HS-27A (cell line): ENCODE measurements around the gene ATP2B2.
A peak's percentile ranks its signal among the peaks of the same experiment; 100 is the strongest.
"Not testable (repeated sequence)": the region's sequence is repeated elsewhere in the genome, so short reads cannot be mapped to it uniquely, and the experiment has no call there.

Experiments used
- DNase-seq: peaks from one replicate; pipeline ENCODE4 v3.0.0-alpha.2; 2012; ENCODE audit warnings: low read depth, missing footprints

ATP2B2 gene

DNA sequence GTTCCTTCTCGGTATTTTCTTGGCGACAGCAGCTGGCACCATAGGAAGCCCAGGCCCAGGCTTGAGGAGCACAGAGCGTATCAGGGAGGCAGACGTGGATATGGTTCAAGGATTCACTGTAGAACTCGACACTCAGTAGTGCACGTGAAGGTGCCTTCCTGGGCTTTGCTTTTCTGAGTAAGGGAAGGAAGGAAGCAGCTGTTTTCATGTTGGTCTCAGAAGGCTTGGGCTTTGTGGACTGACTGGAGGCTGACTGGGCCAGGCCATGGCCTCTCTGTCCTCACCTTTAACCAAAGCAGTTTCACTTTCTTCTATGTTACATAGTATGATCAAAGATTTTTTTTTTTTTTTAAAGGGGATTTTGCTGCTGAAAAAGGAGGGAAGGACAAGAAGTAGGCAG lies 205.7 kb downstream of the ATP2B2 start:
- DNase-seq: no peak

DNA sequence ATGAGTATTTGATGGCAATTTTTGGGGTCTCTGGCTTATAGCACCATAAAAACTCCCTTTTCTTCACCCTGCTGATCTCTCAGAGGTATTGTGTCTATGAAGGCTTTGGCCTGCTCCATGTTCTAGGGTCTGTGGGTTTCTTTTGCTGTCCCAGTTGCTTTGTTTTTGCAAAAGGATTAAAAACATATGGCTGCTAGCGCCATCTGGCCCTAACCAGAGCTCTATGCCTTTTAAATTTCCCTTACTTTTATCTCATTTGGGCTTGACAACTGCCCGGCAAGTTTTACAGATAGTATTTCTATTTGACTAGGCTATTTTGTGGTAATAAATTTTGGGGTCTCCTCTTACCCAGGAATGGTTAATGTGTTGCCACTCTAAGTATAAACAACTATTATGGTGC lies 206.2 kb downstream of the ATP2B2 start:
- no peak for DNase-seq

DNA sequence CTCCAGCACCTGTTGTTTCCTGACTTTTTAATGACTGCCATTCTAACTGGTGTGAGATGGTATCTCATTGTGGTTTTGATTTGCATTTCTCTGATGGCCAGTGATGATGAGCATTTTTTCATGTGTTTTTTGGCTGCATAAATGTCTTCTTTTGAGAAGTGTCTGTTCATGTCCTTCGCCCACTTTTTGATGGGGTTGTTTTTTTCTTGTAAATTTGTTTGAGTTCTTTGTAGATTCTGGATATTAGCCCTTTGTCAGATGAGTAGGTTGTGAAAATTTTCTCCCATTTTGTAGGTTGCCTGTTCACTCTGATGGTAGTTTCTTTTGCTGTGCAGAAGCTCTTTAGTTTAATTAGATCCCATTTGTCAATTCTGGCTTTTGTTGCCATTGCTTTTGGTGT lies 207.3 kb downstream of the ATP2B2 start:
- DNase-seq: not testable (repeated sequence)

DNA sequence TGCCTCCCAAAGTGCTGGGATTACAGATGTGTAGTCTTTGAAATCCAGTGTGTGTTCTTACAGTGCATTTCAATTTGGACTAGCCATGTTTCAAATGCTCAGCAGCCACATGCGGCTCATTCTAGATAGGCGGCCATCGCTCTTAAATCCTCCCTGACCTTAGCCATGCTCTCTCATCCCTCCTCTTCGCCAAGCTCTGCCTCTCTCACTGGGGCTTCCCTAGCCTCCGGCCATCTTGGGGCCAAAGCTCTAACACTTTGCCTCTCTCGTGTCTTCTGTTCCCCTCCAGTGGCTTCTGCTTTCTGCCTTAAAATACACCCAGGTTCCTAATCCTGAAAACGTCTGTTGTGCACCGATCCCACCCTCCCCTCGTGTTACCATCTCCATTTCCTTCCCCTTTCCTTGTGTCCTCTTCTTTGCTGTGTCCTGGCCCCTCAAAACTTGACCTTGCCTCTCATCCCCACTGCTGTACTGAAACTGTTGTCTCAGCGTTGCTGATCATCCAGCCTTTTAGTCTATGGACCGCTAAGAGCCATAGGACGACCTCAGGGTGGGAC lies 211.3 kb downstream of the ATP2B2 start:
- no peak for DNase-seq

DNA sequence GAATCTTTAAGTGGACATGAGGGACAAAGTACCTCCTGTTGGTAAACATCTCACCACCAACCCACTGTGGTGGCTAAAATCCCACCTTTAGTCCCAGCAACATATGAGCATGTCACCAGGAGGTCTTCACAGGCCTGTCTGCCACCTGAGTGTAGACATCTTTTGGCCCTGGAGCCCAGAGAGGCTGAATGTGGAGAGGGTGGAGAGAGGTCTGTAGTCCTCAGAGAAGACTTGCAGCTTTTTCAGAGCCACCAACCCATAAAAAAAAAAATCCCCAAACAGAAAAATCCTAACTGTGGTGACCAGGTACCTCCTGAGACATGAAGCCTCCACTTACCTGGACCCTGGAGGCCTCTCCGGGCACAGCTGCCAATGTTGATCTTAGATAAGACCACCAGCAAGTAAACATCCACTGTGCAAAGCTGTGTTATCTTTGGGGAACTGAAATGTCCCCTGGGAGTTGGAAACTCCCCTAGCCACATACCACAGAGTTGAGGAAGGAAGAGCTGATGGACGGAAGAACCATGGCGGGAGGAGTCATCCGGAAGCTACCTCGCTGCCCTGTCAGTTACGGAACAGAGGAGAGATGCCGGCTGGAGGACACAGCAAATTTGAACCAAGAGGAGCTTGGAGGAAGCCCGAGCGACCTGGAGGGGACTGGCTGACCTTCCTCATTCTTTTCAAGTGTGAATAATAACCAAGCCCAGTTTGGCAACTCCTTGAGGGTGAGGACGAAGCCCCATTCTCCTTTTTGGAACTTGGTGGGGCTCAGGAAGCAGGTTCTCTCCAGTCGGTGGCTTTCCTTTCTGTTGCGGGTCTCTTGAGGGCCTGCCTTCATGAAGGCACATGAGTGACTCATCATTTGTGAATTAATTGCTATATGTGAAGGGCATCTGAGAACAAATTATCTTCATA lies 212.6 kb downstream of the ATP2B2 start, which contains the start of gene GHRL:
GHRL (minus strand) TSS at position 443 of the 915 bp plus-strand sequence. CDS start 2,767 bp downstream, outside the sequence.
- no peak for DNase-seq

DNA sequence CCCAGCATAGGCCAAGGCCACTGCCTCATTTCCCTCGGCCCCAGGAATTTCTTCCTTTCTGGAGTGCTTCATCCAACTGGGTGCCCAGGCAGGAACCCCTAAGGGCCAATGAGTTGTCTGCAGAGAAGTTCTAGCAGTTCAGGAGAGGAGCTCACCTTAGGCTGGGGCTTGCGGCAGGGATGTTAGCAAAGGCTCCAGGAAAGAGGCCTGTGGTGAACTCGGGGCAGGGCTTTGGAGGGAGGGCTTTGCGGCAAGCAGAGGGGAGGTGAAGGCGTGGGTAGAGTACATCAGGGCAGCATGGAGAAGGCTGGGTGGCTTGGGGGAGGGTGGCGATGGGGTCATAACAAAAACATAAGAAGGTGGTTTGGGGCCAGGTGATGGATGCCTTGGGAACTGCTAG lies 213.7 kb downstream of the ATP2B2 start:
- DNase-seq: no peak

DNA sequence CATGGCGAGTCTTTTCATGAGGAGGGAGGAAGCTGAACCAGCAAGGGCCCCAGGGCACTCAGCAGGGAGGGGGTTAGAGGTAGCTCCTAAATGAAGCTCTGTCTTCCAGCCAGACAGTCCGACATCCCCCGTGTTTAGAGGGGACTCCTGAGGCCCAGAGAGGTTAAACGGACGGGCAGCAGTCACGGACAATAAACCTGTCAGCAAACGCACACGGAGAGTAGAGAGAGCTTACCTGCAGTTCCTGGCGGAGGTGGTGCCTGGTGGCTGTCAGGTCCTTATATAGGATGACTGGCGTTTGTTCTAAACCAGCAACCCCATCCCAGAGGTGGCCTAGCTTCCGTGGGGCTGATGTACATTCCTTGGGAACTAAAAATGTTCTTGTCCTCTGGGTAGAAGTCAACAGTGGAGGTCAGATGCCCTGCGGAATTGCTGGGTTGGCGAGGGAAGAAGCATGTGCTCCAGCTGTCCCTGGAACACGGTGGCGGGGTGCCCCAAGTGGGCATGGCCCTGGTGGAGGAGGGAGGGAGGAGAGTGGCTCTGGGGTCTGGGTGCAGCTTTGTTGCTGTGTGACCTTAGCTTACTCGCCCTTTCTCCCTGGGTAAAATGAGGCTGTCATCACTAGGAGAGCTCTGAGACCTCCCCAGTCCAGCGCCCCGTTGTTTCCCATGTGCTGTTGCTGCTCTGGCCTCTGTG lies 214.8 kb downstream of the ATP2B2 start:
- no peak for DNase-seq

DNA sequence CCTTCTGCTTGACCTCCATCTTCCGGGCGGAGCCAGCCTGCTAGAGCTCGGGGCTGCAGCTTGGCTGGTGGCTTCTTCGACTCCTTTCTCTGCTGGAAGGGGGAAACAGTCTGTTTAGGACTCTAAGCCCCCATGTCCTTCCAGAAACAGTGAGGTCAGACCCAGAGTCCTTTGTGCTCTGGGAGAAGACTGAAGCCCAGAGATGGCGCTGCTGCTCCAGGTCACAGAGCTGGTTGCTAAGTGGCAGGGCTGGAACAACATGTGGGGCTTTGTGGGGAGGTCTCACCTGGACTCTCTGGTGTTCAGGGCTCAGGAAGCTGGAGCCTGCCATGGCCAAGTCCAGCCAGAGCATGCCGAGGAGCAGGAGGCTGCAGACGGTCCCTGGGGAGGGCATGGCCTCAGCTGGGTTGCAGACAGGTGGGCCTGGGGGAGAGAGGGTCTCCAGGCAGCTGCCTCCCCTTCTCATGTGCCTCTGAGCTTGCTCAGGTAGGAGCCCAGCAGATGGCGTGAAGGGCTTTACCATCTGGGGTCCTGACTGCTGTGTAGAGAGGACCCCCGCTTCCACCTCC lies 215.5 kb downstream of the ATP2B2 start:
- no peak for DNase-seq

DNA sequence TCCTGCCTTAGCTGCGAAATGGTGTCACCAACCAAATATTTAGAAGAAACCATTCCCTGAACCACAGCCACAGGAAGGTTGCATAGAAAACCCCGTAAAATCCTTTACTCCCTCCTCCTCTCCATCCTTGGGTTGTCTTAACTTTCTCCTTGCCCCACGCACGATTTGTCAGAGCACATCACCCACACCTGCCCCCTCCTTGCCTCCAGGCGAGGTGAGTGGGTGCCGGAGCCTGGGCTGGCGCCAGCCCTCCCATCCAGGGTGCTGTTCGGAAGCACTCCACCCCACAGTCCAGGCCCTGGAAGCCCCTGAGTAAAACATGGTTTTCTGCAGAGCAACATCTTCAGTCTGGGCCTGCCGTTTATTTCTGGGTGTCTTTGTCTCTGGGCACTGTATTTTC lies 216.3 kb downstream of the ATP2B2 start:
- DNase-seq: no peak

DNA sequence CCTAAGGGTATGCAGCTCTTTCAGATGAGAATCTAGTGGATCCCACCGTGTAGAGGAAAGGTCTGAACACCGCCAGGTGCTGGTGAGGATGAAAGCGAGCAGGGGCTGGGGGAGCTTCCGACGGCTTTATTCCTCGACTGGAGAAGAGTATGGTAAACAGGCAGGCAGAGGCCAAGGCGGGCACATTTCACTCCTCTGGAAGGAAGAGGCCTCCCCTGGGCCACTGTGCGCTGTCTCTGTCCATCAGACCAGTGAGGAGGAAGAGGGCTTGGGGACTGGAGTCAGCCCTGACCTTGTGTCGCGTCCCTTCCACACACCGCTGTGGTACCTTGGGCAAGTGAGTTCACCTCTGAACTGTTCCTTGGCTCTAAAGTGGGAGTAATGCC lies 216.8 kb downstream of the ATP2B2 start:
- no peak for DNase-seq

DNA sequence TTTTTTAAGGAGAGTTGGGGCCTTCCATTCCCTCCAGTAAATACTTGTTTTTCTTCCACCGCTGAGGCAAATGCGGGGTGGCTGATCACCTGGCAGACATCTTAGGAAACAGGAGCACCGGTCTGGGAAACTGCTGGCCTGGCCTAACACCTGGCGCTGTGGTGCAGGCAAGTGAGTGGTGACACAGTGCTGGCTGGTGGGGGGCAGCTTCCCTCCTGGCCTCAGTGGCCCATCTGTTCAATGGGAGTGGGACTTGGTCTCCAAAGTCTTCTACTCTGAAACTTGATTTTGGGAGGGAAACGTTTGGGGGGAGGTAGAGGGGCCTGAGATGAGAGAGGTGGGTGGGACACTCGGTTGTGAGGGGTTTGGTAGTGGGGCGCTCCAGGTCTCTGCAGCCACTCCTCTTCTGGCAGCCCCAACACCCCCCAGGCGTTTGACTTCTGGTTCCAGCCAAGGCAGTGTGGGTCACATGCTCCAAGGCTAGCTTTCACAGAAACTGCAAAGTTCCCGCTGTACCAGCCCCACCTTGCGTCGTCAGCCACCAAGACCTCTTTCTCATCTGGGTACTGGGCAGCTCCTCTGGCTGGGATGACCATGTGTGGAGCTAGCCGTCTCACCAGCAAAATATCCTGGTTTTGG lies 217.3 kb downstream of the ATP2B2 start:
- no peak for DNase-seq

DNA sequence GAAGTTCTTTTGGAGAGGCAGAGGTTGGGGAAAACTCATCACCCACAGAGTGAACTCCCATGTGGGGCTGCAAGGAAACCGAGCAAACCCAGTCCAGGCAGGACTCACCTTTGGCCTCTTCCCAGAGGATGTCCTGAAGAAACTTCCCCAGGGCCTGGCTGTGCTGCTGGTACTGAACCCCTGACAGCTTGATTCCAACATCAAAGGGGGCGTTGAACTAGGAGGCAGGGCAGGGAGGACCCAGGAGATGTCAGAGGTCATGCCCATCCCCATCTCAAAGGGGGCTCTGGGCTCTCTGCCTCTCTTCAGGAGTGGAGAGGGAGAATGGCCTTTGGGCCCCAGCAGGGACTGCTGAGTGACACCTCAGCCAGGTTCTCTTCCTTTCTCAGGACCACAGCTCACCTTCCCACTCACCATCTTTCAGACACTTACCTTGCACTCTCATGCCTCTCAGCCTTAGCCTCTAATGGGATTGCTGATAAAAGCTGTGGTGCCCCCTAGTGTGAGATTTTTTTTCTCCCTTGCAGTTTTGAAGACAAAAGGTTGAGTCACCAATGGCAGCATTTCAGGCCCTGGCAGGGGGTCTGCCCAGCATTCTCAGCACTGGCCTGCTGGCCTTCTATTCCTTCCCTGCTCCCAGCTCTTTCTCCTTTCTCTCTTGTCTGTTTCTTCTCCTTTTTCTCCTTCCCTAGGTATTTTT lies 218.6 kb downstream of the ATP2B2 start:
- DNase-seq: peak; percentile 24

DNA sequence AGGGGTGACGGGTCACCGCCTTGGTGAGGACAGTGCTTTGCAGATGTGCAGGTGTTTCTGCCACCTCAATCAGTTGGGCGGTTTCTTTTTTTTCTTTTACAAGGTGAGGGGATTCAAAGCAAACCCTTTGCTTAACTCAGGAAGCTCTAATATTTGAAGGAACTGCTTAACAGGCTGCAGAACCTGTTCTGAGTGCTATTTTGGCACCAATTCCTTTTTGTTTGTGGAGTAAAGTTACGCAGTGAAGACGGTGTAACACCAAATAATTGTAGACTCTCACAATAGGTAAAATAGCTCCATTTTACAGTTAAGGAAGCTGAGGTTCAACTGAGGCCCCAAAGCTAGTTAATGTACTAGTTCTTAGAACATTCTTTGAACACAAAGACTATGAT lies 219.3 kb downstream of the ATP2B2 start:
- no peak for DNase-seq

DNA sequence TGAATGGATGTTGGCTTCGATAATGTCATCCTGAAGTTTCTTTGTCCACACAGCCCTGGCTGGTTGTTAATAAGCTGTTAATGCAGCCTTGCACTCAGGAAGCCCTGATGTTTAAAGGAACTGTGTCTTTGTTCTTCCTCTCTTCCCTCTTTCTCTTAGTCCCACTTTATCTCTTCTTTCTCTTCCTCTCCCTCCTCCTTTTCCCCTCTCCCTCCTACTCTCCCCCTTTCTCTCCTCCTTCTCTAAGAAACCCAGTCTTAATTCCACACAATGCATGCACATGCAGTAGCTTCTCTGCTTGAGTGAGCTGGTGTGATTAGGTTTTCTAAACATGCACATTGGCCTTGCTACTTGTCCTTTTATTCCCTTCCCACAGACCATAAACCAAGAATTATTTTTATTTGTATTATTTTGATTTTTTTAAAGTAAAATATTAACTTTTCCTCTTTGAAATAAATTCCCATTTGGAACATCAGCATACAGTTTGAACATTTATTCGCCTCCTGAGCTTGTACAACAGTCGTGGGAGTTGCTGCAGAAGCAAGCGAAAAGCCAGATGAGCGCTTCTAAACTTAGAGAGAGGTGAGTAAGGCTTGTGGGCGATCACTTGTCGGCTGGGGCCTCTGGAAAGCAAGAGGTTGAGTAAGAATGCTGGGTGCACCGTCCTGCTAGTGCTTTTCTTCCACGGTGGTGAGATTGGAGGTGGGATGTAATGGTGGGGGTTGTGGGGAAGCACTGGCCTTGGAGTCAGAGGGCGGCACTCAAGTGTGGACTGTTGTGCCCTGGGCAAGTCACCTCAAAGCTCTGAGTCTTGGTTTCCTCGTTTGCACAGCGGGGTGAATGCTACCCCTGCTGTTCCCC lies 219.9 kb downstream of the ATP2B2 start:
- DNase-seq: no peak

DNA sequence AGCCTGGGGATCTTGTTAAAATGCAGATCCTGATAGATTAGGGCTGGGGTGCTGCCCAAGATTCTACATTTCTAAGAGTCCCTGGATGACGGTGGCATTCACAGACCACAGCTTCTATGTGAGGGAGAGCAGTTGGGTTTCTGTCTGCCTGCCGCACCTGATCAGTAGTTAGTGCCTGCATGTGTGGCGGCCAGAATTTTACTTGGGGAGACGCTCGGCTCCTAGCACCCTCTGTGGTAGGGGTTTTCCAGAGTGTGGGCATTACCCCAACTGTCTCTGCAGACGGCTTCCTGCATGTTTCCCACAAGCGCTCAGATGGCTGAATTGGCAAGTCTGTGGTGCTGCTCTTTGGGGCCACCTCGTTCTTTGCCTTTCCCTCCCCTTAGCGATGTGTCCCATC lies 220.9 kb downstream of the ATP2B2 start:
- no peak for DNase-seq

DNA sequence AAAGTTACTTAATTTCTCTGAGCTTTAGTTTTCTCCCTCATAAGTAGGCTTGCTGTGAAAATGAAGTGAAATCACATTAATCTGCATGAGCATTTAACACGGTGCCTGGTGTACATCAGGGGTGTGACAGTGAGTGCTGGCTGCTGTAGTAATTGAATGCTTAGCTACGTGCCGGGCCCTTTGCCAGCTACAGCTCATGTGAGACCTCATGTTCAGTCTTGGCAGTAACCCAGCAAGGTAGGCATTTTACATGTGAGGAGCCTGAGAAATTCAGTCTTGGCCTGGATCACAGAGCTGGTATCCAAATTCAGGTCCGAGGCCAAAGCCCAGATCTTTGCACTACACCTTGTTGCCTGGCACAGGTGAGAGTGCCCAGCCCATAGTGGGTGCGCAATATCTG lies 221.7 kb downstream of the ATP2B2 start:
- DNase-seq: no peak

DNA sequence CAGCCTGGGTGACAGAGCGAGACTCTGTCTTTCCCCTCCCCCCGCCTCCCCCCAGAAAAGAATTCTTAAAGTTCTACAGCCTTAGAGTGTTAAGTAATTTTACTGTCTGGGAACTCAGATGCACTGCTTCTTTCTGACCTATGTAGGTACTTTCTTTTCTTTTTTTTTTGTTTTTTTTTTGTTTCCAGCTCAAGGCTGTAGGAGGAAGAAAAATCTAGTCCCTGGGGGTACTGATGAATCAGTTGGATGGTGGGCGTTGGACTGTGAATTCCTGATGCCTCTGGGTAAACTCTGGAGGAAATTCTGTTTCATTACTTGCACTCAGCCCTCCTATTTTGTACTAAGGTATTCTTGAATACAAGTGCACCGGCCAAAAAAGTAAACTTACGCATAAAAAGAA lies 223.4 kb downstream of the ATP2B2 start:
- no peak for DNase-seq

DNA sequence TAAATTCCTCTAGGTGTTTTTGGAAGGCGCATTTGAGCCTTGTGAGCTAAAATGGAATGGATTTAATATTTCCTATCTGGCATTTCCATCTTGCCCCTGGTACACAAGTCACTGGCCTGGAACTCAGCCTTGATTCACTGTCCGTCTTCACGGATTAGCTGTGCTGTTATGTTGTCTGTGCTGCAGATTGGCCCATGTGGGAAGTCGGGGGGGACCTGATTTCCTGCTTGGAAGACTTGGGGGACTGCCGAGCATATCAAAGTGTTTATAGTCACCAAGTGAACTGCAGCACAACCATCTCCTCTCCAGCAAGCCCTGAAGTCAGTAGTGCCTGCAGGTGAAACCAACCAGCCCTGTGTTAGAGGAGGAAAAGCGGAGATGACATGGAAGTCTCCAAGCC lies 224.8 kb downstream of the ATP2B2 start:
- no peak for DNase-seq

DNA sequence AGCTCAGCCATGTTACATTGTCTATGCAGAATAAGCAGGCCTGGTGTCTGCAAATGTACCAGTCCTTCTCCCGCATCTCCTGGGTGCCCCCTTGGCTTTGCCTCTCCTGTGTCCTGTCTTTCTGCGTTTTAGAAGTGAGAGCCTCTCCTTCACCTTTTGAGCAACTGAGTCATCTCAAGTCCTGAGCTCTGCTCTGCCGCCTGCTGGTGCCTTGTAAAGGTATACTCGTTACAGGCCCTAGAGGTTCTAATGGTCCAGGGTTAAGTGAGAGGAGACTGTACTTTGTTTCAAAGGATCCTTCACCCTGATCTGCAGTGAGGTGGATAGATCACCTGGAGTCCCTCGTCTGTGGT lies 225.2 kb downstream of the ATP2B2 start:
- no peak for DNase-seq

DNA sequence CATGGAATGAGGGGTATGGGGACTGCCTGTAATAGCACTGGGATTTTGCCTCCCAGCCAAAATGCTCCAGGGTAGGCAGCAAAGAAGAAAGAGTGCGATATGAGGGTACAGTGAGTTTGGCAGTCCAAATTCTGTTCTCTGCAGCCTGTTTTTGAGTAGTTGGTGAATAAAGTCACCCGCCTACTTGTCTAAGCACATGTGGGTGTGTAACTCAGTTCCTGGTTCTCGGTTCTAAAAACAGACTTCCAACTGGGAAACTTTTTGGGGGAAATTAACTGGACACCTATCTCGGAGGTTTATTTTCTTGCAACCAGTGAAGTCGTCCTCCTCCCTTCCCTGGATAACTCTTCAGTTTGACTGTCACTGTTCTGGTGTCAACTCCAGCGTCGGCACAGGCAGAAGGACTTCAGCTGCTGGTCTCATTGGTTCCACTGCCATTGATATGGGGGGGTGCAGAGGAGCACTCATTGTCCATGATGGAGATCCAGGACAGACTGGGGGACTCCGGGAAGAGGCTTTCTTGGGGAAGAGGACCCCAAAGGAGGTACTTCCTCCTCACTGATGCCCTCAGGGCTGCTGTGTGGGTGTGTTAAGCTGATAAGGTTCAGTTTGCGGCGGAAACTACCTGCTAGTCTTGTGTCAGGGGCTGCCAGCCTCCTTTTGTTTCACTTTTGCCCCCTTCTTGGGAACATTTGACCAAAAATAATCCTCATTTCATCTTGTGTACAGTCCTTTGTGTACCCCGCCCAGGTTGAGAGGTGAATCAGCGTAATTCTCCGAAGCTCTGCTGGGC lies 225.8 kb downstream of the ATP2B2 start:
- DNase-seq: no peak
